ENCODE data around the gene C8B. TPM values are rescaled to one million over a fixed set of nuclear protein-coding genes. Genes with fewer than 3 reads are reported as not detected.

Gene C8B
- total RNA-seq, 4 donors from 2014 or later: not detected

DNA sequence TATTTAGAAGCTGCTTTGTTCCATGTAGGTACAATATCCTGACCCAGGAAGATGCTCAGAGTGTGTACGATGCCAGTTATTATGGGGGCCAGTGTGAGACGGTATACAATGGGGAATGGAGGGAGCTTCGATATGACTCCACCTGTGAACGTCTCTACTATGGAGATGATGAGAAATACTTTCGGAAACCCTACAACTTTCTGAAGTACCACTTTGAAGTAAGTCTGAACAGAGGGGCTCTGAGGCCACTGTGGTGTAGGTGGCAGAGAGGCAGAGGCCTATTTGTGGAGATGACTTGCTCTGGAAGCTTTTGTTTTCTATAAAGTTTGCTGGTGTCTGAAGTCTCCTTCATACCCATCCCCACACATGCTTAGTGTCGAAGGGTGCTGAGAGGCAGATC lies 84.4 kb downstream of the C8B start:
- no peaks in the 10 kb centered on the region for H3K36me3 ChIP-seq
- TF ChIP-seq POLR2A (IDR thresholded peaks at IDR 0.05): no peak
- no peak overlapping the region for H3K4me3 ChIP-seq
- no peak overlapping the region for H3K27ac ChIP-seq
- H3K27me3 ChIP-seq: no peaks in the 10 kb centered on the region
- no peak for DNase-seq
- no peaks in the 10 kb centered on the region for H3K4me1 ChIP-seq
- H3K9me3 ChIP-seq: no peaks in the 10 kb centered on the region
- intact Hi-C loops (cut with DNase I; ENCODE audit: low total_unique reads): no loop called here

DNA sequence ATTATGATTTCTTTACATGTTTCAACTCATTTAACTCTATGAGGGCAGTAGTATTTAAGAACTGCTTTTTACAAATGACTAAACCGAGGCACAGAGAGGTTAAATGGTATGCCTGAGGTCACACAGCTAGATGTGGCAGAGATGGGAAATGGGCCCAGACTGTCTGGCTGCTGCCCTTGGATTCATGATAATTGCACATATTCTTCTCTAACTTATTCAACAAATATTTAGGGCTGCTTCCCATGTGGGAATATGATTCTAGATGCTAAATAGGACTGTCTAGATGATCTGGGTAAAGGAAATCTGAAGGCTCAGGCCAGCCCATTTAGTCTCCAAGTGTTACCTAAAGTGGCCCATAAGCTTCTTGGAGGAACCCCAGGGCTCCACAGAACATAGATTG lies 85.0 kb downstream of the C8B start:
- TF ChIP-seq POLR2A (IDR thresholded peaks at IDR 0.05): no peak
- TF ChIP-seq, protein P1, sequence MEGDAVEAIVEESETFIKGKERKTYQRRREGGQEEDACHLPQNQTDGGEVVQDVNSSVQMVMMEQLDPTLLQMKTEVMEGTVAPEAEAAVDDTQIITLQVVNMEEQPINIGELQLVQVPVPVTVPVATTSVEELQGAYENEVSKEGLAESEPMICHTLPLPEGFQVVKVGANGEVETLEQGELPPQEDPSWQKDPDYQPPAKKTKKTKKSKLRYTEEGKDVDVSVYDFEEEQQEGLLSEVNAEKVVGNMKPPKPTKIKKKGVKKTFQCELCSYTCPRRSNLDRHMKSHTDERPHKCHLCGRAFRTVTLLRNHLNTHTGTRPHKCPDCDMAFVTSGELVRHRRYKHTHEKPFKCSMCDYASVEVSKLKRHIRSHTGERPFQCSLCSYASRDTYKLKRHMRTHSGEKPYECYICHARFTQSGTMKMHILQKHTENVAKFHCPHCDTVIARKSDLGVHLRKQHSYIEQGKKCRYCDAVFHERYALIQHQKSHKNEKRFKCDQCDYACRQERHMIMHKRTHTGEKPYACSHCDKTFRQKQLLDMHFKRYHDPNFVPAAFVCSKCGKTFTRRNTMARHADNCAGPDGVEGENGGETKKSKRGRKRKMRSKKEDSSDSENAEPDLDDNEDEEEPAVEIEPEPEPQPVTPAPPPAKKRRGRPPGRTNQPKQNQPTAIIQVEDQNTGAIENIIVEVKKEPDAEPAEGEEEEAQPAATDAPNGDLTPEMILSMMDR (IDR thresholded peaks at IDR 0.05): no peak
- no peaks in the 10 kb centered on the region for H3K9me3 ChIP-seq
- no peak overlapping the region for H3K4me3 ChIP-seq
- no peak for DNase-seq
- intact Hi-C loops (cut with DNase I; ENCODE audit: low total_unique reads): no loop called here
- no peaks in the 10 kb centered on the region for H3K4me1 ChIP-seq
- no peaks in the 10 kb centered on the region for H3K27me3 ChIP-seq
- H3K27ac ChIP-seq: no peak overlapping the region
- no peaks in the 10 kb centered on the region for H3K36me3 ChIP-seq

Other genes with a start within 250 kb of the C8B start
- gene FYB2, start 146.6 kb downstream of the C8B start, total RNA-seq: 1 to 10 TPM in 3 of 4 donors, under 1 TPM in 1; 0.26 to 8.6 (median 4.7) TPM
- gene C8A, start 111.2 kb downstream of the C8B start, total RNA-seq: not detected

Measured in uterus (tissue), 4 donors.